NK-92 treated with Interleukin-12 subunit alpha and Interleukin-12 subunit beta, amount 100 ng/mL, for 24 hours (cell line): Measurements from ENCODE around the gene SOSTDC1.
"Not testable (repeated sequence)": the region's sequence is repeated elsewhere in the genome, so short reads cannot be mapped to it uniquely, and the experiment has no call there.

ENCODE experiments used
- DNase-seq: peaks from one replicate; lab custom pipeline; 2025; lab: John Stamatoyannopoulos, UW

The SOSTDC1 gene

GRCh38 chr7:16462431-16462889, 3.1 kb downstream of the SOSTDC1 start:
- no peak for DNase-seq

GRCh38 chr7:16460789-16461493, 4.6 kb downstream of the SOSTDC1 start:
- DNase-seq: no peak

- not testable (repeated sequence) for DNase-seq
These were observed 9.2 kb downstream of the SOSTDC1 start for GRCh38 chr7:16456303-16456702.

DNA sequence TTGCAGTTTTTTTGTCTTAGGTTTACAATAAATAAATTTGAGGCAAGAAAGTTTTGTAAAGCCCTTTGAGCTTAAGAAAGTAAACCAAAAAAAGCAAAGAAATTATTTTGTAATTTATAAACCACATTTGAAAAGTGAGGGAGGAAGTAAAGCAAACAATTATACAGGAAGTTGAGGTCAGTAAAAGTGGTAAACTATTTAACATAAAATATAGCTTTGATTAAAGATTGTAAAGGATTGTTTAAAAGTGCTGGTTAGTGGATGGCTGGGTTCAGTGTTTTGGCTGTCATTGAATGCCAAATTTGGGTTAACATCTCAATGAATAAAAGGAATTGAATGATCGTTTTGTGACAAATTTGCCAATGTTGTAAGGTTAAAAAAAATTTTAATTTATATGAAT, 9.9 kb downstream of the SOSTDC1 start:
- no peak for DNase-seq

- no peak for DNase-seq
These were observed 15.2 kb downstream of the SOSTDC1 start for GRCh38 chr7:16450366-16450765.

DNA sequence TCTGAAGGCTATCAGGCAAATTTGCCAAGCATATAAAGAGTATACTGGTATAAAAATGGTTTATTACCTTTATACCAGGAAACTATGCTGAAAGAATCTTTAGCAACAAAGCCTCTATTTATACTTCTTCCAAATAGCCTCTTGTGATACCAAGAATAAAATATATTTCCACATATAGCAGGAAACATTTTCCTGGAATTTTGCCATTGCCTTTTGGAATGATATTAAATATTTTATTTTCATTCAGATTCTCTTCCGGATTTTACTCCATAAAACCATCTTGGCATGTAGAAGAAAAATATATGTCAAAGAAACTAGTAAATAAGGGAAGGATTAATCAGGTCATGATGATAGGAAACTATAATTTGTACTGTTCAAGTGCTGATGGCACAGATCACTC, 17.7 kb downstream of the SOSTDC1 start:
- no peak for DNase-seq

- DNase-seq: no peak
These were observed 19.0 kb downstream of the SOSTDC1 start for GRCh38 chr7:16446508-16446907.

GRCh38 chr7:16443871-16444270, 21.7 kb downstream of the SOSTDC1 start:
- not testable (repeated sequence) for DNase-seq

GRCh38 chr7:16438988-16439387, 26.6 kb downstream of the SOSTDC1 start:
- DNase-seq: no peak

- DNase-seq: no peak
These were observed 29.2 kb downstream of the SOSTDC1 start for GRCh38 chr7:16436306-16436705.

DNA sequence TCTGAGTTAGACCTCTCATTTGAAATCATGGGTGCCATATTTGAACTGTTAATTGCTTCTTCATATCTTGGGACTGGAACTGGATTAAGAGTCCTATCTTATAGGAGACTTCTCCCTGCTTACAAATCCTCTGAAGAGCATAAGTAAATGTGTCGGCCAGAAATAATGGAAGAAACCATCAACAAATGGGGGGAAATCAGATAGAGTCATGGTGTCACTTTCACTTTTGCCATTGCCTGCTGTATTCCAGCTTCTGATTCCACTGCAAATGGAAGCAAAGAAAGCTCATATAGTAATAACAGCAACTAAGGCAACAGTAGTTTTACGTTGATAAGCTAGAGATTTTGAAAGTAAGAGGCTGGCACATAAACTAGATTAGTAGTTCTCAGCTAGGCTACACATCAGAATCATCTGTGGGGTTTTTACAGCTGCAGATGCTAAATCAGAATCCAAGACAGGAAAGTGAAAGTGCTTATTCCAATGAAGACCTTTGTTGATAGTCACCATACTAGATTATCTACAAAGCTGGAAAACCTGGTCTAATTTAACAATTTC, 31.9 kb downstream of the SOSTDC1 start:
- DNase-seq: no peak

- DNase-seq: no peak
These were observed 33.2 kb downstream of the SOSTDC1 start for GRCh38 chr7:16432425-16432731.

DNA sequence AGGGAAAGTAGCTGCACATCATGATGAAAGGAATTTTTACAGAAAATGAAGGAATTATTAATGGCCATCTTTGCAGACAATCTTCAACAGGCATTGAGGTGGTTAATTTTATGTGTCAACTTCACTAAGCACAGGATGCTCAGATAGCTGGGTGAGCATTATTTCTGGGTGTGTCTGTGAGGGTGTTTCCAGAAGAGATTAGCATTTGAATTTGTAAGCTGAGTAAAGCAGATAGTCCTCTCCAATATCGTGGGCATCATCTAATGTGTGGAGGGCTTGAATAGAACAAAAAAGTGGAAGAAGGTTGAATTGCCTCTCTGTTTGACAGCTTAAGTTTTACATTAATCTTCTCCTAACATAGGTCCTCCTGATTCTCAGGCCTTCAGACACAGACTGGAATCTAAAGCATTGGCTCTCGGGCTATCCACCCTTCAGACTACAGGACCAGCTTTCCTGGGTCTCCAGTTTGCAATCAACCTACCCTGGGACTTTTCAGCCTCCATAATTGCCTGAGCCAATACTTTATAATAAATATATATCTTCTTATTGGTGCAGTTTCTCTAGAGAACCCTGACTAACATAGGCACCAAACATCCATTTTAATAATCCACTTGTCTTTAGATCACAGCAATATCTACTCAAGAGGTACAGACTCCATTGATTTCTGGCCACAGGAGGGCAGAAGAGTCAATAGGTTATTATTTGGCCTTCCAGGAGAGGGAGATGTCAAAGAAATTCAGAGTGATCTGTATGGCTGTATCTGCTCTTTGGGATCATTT, 33.7 kb downstream of the SOSTDC1 start:
- DNase-seq: no peak

GRCh38 chr7:16430133-16430532, 35.4 kb downstream of the SOSTDC1 start:
- no peak for DNase-seq

DNA sequence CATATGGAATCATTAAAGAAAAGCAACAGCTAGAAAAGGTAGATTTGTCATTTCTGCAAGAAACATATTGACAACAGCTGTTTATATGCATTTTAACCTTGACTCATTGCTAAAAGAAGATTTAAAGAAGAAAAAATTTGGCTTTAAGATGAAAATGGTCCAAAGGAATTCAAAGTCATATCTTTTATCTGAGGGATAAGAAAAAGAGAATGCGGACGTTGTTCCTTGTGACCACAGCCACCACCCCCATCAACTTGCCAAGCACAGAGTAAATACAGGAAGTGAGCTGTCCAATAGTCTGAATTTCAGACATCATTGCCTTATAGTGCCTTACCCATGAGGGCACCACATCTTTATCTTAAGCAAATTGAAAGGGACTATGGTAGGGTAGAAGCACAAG, 36.9 kb downstream of the SOSTDC1 start:
- no peak for DNase-seq

DNA sequence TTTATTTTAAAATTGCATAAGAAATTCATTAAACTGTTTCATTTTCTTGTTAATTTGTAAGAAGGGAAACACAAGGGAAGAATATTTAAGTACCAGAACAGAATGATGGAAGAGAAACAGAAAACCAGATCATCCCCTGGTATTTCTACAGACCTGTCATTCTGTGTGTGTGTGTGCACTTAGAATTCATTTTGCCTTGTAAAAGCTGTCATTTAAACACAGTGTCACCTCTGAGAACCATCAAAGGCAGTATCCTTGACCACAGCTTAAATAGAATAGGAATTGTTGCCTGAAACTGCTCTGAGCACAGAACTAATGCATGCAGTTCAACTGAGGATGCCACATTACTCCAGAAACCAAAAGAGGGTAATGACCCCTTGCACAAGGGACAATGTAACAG, 37.4 kb downstream of the SOSTDC1 start:
- DNase-seq: no peak

- no peak for DNase-seq
These were observed 41.8 kb downstream of the SOSTDC1 start for GRCh38 chr7:16423761-16424160.

DNA sequence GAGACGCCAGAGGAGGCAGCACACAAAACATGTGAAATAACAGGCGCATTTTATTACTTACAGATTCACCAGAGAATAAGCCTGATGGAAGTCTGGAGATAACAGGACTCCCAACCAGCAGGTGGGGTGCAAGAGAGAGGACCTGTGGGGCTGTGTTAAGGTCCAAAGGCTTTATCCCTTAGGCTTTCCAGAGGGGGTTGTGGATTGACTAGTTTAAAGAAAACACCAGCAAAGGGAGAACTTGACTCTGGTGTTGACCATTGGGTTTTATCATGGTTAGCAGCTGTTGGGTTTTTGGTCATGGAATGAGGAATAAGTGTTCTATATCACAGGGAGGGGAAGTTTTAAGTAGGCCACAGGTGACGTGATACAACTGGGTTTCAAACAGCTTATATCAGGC, 42.6 kb downstream of the SOSTDC1 start:
- DNase-seq: no peak

- no peak for DNase-seq
These were observed 43.5 kb downstream of the SOSTDC1 start for GRCh38 chr7:16422103-16422435.

DNA sequence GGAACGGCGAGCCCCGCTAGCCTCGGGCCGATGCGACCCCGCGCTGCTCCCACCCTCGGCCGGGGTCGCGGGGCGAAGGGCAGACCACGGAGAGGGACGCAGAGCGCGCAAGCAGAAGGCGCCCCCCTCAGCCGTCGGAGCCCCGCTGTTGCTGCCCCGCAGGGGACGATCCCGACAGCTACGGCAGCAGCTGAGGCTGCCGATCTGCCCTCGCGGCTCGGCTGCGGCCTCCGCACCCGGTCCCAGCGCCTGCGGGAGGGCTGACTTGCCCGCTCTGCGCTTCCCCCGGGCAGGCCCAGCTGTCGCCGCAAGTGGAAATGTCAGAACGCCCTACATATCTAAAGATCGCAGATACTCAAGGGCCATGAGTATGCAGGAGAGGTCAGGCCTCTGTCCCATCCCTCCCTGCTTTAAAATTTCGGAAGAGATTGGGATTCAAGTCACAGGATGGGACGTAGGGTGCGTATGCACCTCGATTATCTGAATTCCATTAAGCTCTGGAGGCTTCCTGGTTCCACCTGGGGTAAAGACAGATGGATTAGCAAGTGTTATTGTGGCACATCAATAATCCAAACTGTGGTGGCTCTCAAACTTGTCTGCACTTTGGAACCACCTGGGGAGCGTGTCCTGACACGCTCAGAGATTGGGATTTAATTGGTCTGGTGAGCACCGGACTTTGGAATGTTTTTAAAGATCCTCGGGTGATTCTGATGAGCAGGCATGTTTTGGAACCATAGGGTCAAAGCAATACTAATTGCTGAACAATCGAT, 44.0 kb downstream of the SOSTDC1 start, which contains the start of gene CRPPA:
TSS of gene CRPPA (minus strand) at position 206 of the 770 bp plus-strand sequence. CDS start 216 bp downstream, outside the sequence.
- no peak for DNase-seq

- DNase-seq: peak; percentile 63
These were observed 44.7 kb downstream of the SOSTDC1 start for GRCh38 chr7:16420649-16421332.

DNA sequence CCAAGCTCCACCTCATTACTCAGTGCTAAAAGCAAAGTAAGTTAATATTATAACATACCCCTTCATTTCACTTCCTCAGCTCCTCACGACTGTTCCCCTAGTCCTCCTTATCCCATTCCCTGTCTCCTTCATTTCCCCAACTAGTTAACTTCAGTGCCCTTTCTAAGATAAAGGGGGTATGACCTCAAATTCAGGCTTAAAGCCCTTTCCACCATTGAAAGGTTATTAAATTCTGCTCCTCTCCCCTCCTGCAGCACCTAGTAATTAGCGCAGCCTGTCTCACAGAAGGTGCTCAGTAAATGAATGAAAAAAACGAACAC, 45.2 kb downstream of the SOSTDC1 start:
- no peak for DNase-seq
